SKM-1 (cell line): ENCODE data around the gene TCF3.

ENCODE experiments used
- DNase-seq: peaks from one replicate; lab custom pipeline; 2025; ENCODE audit not compliant: unreplicated experiment; lab: John Stamatoyannopoulos, UW

The TCF3 gene

GRCh38 chr19:1612114-1613086 lies 40.0 kb downstream of the TCF3 start:
- DNase-seq: no peak

- no peak for DNase-seq
Measured at GRCh38 chr19:1611353-1611752, 41.1 kb downstream of the TCF3 start.

GRCh38 chr19:1610579-1610978 lies 41.8 kb downstream of the TCF3 start:
- DNase-seq: no peak

GRCh38 chr19:1609680-1610474 lies 42.5 kb downstream of the TCF3 start:
- no peak for DNase-seq

- no peak for DNase-seq
Measured at GRCh38 chr19:1609103-1609396, 43.4 kb downstream of the TCF3 start.

- no peak for DNase-seq
Measured at GRCh38 chr19:1608359-1609102, 43.9 kb downstream of the TCF3 start.

GRCh38 chr19:1606138-1606651 lies 46.2 kb downstream of the TCF3 start:
- DNase-seq: no peak

- DNase-seq: peak; percentile 89
Measured at GRCh38 chr19:1605236-1606137, 46.9 kb downstream of the TCF3 start, which contains the start of gene UQCR11. Gene UQCR11 (minus strand): TSS chr19:1605462. CDS start chr19:1605409, 53 bp downstream.

- DNase-seq: no peak
Measured at GRCh38 chr19:1602091-1602707, 50.2 kb downstream of the TCF3 start.

GRCh38 chr19:1601613-1602064 lies 50.8 kb downstream of the TCF3 start:
- DNase-seq: no peak

GRCh38 chr19:1599460-1599846 lies 53.0 kb downstream of the TCF3 start:
- no peak for DNase-seq

- no peak for DNase-seq
Measured at GRCh38 chr19:1598777-1599459, 53.5 kb downstream of the TCF3 start.

GRCh38 chr19:1593501-1593772 lies 59.0 kb downstream of the TCF3 start:
- DNase-seq: no peak

GRCh38 chr19:1592755-1593500 lies 59.5 kb downstream of the TCF3 start, which contains the start of gene MBD3:
Gene MBD3 (minus strand): TSS chr19:1592865. CDS start chr19:1592631, 234 bp downstream.
- peak; percentile 88 for DNase-seq

- no peak for DNase-seq
Measured at GRCh38 chr19:1592024-1592754, 60.2 kb downstream of the TCF3 start.

GRCh38 chr19:1591421-1592023 lies 60.9 kb downstream of the TCF3 start:
- no peak for DNase-seq

- DNase-seq: no peak
Measured at GRCh38 chr19:1590641-1591397, 61.6 kb downstream of the TCF3 start.
